Measurements from ENCODE around the gene ZNF281. TPM values are rescaled to one million over a fixed set of nuclear protein-coding genes. Genes with fewer than 3 reads are reported as not detected.

The ZNF281 gene
- total RNA-seq, 1 experiment from 2014 or later: 23.3 TPM

- TF ChIP-seq CBX3 (IDR thresholded peaks at IDR 0.05; ENCODE audit: low read depth): no peak
- TF ChIP-seq, protein P1, sequence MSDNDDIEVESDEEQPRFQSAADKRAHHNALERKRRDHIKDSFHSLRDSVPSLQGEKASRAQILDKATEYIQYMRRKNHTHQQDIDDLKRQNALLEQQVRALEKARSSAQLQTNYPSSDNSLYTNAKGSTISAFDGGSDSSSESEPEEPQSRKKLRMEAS (IDR thresholded peaks at IDR 0.05): no peak
- TF ChIP-seq REST (IDR thresholded peaks at IDR 0.05; ENCODE audit: low read depth): no peak
- TF ChIP-seq FOSL1 (IDR thresholded peaks at IDR 0.05; ENCODE audit: low read depth): no peak
- TF ChIP-seq YY1 (IDR thresholded peaks at IDR 0.05; ENCODE audit: extremely low read depth, insufficient replicate concordance, low read depth, low read length): no peak
- no peak for TF ChIP-seq ZFX (IDR thresholded peaks at IDR 0.05)
- no peak for TF ChIP-seq POLR2AphosphoS5 (IDR thresholded peaks at IDR 0.05; ENCODE audit: low read depth, low read length)
- TF ChIP-seq, protein P2, sequence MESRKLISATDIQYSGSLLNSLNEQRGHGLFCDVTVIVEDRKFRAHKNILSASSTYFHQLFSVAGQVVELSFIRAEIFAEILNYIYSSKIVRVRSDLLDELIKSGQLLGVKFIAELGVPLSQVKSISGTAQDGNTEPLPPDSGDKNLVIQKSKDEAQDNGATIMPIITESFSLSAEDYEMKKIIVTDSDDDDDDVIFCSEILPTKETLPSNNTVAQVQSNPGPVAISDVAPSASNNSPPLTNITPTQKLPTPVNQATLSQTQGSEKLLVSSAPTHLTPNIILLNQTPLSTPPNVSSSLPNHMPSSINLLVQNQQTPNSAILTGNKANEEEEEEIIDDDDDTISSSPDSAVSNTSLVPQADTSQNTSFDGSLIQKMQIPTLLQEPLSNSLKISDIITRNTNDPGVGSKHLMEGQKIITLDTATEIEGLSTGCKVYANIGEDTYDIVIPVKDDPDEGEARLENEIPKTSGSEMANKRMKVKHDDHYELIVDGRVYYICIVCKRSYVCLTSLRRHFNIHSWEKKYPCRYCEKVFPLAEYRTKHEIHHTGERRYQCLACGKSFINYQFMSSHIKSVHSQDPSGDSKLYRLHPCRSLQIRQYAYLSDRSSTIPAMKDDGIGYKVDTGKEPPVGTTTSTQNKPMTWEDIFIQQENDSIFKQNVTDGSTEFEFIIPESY (IDR thresholded peaks at IDR 0.05; ENCODE audit: extremely low read depth, insufficient replicate concordance, low read length): no peak
- TF ChIP-seq POLR2A (IDR thresholded peaks at IDR 0.05; ENCODE audit: borderline replicate concordance, extremely low read depth, insufficient read depth, insufficient read length): no peak
- TF ChIP-seq JUND (IDR thresholded peaks at IDR 0.05): no peak
- TF ChIP-seq EGR1 (IDR thresholded peaks at IDR 0.05; ENCODE audit: low read depth): no peak
- TF ChIP-seq TCF7L2 (IDR thresholded peaks at IDR 0.05; ENCODE audit: borderline replicate concordance, extremely low read depth, insufficient read depth, insufficient read length): no peak
- no peak for TF ChIP-seq SIN3A (IDR thresholded peaks at IDR 0.05; ENCODE audit: low read depth)
- no peak overlapping the region for H3K27ac ChIP-seq (ENCODE audit: low read depth, low read length)
- CTCF ChIA-PET: no interaction called here
- no peaks in the 10 kb centered on the region for H3K9me3 ChIP-seq (ENCODE audit: control insufficient read depth in 1 of 2, insufficient read depth in 1 of 2, low read depth in 1 of 2, low read length in 2 of 2)
- RAD21 ChIA-PET (ENCODE audit: low non-redundant PET in 1 of 2, low total read pairs in 2 of 2, uncharacterized antibody in 2 of 2, unreplicated experiment in 2 of 2): no interaction called here
- no peak overlapping the region for H2AFZ ChIP-seq (ENCODE audit: low read depth, low read length, poor library complexity, severe bottlenecking)
- ATAC-seq: no peak
- H3K9ac ChIP-seq (ENCODE audit: low read length): no peak overlapping the region
- BruUV-seq (replicated peaks): no TSS peak
- H3K36me3 ChIP-seq (ENCODE audit: control insufficient read depth in 1 of 2, insufficient read depth in 2 of 2, low read length in 2 of 2): no peaks in the 10 kb centered on the region
- DNase-seq (ENCODE audit: low read depth, low spot score): no peak
- H3K4me2 ChIP-seq (ENCODE audit: low read length): no peak overlapping the region
- POLR2A ChIA-PET: no interaction called here
- H3K4me3 ChIP-seq (replicated peaks in 1 of 2; ENCODE audit: low read depth in 1 of 2, low read length in 2 of 2): no peak overlapping the region
- H3K9me2 ChIP-seq (ENCODE audit: insufficient read depth): no peaks in the 10 kb centered on the region
- no peaks in the 10 kb centered on the region for H3K27me3 ChIP-seq (ENCODE audit: insufficient read depth, low read length)
- H4K20me1 ChIP-seq (ENCODE audit: insufficient read depth): no peaks in the 10 kb centered on the region
- peaks cover 0 to 4% of the 10 kb centered on the region in 2 experiments; a peak in 1 of 4 replicates for H3K4me1 ChIP-seq (ENCODE audit: control insufficient read depth in 1 of 2, insufficient read depth in 2 of 2, low read length in 2 of 2)
- intact Hi-C loops (cut with micrococcal nuclease): no loop called here
- H3K79me2 ChIP-seq (ENCODE audit: insufficient read depth, low read length): no peaks in the 10 kb centered on the region
These were observed 18.1 kb downstream of the ZNF281 start for GRCh38 chr1:200391747-200392146.

Measured in HCT116 (cell line).